ENCODE results near the gene FAM76A.

GRCh38 chr1:27682351-27682944 lies 43.3 kb upstream of the FAM76A start:
- TF ChIP-seq CTCF (IDR thresholded peaks at IDR 0.05 in 2 of 3, conservative IDR thresholded peaks at IDR 0.05 in 1 of 3; ENCODE audit: borderline replicate concordance in 1 of 3, insufficient read depth in 1 of 3, low read depth in 2 of 3, low read length in 2 of 3) (no peak), FOSL1 (IDR thresholded peaks at IDR 0.05; ENCODE audit: low read depth) (no peak), SRF (IDR thresholded peaks at IDR 0.05; ENCODE audit: low read depth) (no peak), ZBTB33 (IDR thresholded peaks at IDR 0.05; ENCODE audit: extremely low read depth, insufficient replicate concordance, low read length) (no peak), EGR1 (IDR thresholded peaks at IDR 0.05; ENCODE audit: low read depth) (no peak), POLR2A (IDR thresholded peaks at IDR 0.05; ENCODE audit: borderline replicate concordance, extremely low read depth, insufficient read depth, insufficient read length) (no peak), REST (IDR thresholded peaks at IDR 0.05; ENCODE audit: low read depth) (no peak), ZFX (IDR thresholded peaks at IDR 0.05) (no peak), EZH2 (IDR thresholded peaks at IDR 0.05) (no peak), EZH2phosphoT487 (IDR thresholded peaks at IDR 0.05; ENCODE audit: borderline replicate concordance) (no peak), ZNF274 (IDR thresholded peaks at IDR 0.05; ENCODE audit: low read depth, low read length) (no peak)
